ENCODE measurements around the gene ANKRD12. TPM values are rescaled to one million over a fixed set of nuclear protein-coding genes. Genes with fewer than 3 reads are reported as not detected.

Gene ANKRD12
- total RNA-seq, 1 experiment from 2014 or later = 31.6 TPM

- BruUV-seq (replicated peaks) = no TSS peak
- DNase-seq = no peak
- CTCF ChIA-PET = no interaction called here
- no peaks in the 10 kb centered on the region for H3K4me1 ChIP-seq (replicated peaks; ENCODE audit: insufficient read depth)
- H3K36me3 ChIP-seq (ENCODE audit: low read depth) = 0 out of 2 replicates have a peak, but pooled peaks cover 3% of the 10 kb centered on the region
- H4K20me1 ChIP-seq (ENCODE audit: insufficient read depth) = no peaks in the 10 kb centered on the region
- H3K4me3 ChIP-seq = no peak overlapping the region
- no peaks in the 10 kb centered on the region for H3K9me3 ChIP-seq (ENCODE audit: insufficient read depth, low read depth)
- TF ChIP-seq CTCF (conservative IDR thresholded peaks at IDR 0.05) (no peak), EZH2 (IDR thresholded peaks at IDR 0.05; ENCODE audit: low read depth) (no peak)
- intact Hi-C loops (cut with micrococcal nuclease; ENCODE audit: unreplicated experiment) = no loop called here
- no peaks in the 10 kb centered on the region for H3F3A ChIP-seq (ENCODE audit: insufficient read depth, low read depth)
- no peak overlapping the region for H2AFZ ChIP-seq
- H3K4me2 ChIP-seq = no peak overlapping the region
- POLR2A ChIA-PET (ENCODE audit: unreplicated experiment) = interaction anchor here (0.5 to 0.7 kb wide), 2 partner anchors 26 to 53 kb away, joined by 3 to 6 read pairs; no protein-coding TSS in a partner anchor
- no peaks in the 10 kb centered on the region for H3K27me3 ChIP-seq (ENCODE audit: insufficient read depth, low read depth)
- H3K9me2 ChIP-seq (ENCODE audit: insufficient read depth) = no peaks in the 10 kb centered on the region
- H3K27ac ChIP-seq = no peak overlapping the region
- H3K79me2 ChIP-seq (ENCODE audit: low read depth) = no peaks in the 10 kb centered on the region
Measured at GRCh38 chr18:9209279-9209678, 72.7 kb downstream of the ANKRD12 start.

DNA sequence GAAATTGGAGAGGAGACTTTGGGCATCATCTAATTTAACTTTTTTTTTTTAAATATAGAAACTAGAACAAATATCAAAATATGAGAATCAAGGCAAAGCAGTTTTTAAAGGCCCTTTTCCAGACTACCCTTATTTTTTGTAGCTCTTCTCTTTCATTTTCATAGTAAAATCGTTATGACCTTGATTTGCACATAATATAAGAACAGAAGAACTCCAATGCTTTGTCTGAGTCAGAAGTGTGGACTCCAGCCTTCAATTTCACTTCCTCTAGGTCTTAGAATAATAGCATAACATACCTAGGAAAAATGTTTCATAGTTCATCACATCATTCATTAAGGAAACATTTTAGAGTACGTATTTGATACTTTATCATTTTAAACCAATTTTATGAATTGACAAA is 74.4 kb downstream of the ANKRD12 start:
- intact Hi-C loops (cut with micrococcal nuclease; ENCODE audit: unreplicated experiment) = no loop called here
- Histone ChIP-seq H3K27me3 (ENCODE audit: insufficient read depth, low read depth) (no peaks in the 10 kb centered on the region), H3K4me1 (replicated peaks; ENCODE audit: insufficient read depth) (no peaks in the 10 kb centered on the region), H2AFZ (no peak overlapping the region), H3F3A (ENCODE audit: insufficient read depth, low read depth) (no peaks in the 10 kb centered on the region), H3K27ac (no peak overlapping the region), H3K4me2 (no peak overlapping the region), H3K4me3 (no peak overlapping the region), H3K79me2 (ENCODE audit: low read depth) (no peaks in the 10 kb centered on the region), H3K9me3 (ENCODE audit: insufficient read depth, low read depth) (no peaks in the 10 kb centered on the region), H3K36me3 (ENCODE audit: low read depth) (0 out of 2 replicates have a peak, but pooled peaks cover 3% of the 10 kb centered on the region), H3K9me2 (ENCODE audit: insufficient read depth) (no peaks in the 10 kb centered on the region), H4K20me1 (ENCODE audit: insufficient read depth) (no peaks in the 10 kb centered on the region)
- no TSS peak for BruUV-seq (replicated peaks)
- POLR2A ChIA-PET (ENCODE audit: unreplicated experiment) = interaction anchor here (0.6 kb wide), 1 partner anchor 97 kb away, joined by 18 read pairs; no protein-coding TSS in a partner anchor
- TF ChIP-seq CTCF (conservative IDR thresholded peaks at IDR 0.05) = no peak
- CTCF ChIA-PET = no interaction called here
- DNase-seq = no peak

DNA sequence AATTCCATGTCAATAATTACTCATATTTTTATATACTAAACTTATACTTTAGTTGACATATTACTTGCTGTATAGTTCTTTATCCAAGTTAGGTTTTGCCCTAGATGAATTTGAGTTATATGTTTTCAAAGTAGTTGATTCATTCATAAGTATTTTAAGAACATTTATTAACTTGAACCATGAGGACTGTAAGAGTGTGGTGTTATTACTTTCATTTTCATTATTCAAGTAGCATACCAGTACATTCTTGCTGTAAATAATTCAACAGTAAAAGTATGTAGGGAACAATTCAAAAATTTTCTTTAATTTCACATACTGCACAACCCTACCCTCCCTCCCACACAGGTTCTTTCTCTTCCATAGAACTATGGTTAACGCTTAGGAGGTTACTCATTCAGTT is 75.4 kb downstream of the ANKRD12 start:
- no peak overlapping the region for H3K27ac ChIP-seq
- H4K20me1 ChIP-seq (ENCODE audit: insufficient read depth) = no peaks in the 10 kb centered on the region
- TF ChIP-seq EZH2 (IDR thresholded peaks at IDR 0.05; ENCODE audit: low read depth) (no peak), CTCF (conservative IDR thresholded peaks at IDR 0.05) (no peak)
- no peak overlapping the region for H3K4me2 ChIP-seq
- ChIA-PET POLR2A (ENCODE audit: unreplicated experiment) (no interaction called here), CTCF (no interaction called here)
- no peaks in the 10 kb centered on the region for H3K4me1 ChIP-seq (replicated peaks; ENCODE audit: insufficient read depth)
- H2AFZ ChIP-seq = no peak overlapping the region
- no peaks in the 10 kb centered on the region for H3F3A ChIP-seq (ENCODE audit: insufficient read depth, low read depth)
- intact Hi-C loops (cut with micrococcal nuclease; ENCODE audit: unreplicated experiment) = no loop called here
- H3K36me3 ChIP-seq (ENCODE audit: low read depth) = 0 out of 2 replicates have a peak, but pooled peaks cover 3% of the 10 kb centered on the region
- no peaks in the 10 kb centered on the region for H3K9me2 ChIP-seq (ENCODE audit: insufficient read depth)
- DNase-seq = no peak
- BruUV-seq (replicated peaks) = no TSS peak
- no peaks in the 10 kb centered on the region for H3K79me2 ChIP-seq (ENCODE audit: low read depth)
- H3K9me3 ChIP-seq (ENCODE audit: insufficient read depth, low read depth) = no peaks in the 10 kb centered on the region
- H3K27me3 ChIP-seq (ENCODE audit: insufficient read depth, low read depth) = no peaks in the 10 kb centered on the region
- no peak overlapping the region for H3K4me3 ChIP-seq

Data from PC-9 (cell line).